Measurements from ENCODE around the gene TECPR1. TPM values are rescaled to one million over a fixed set of nuclear protein-coding genes. Genes with fewer than 3 reads are reported as not detected.

Gene TECPR1
- total and polyA plus RNA-seq, 2 of the 8 experiments (the other 6 are each of a cell fraction or from before 2014, with no cell fraction given) = 1.3 to 11.1 TPM

- H2BK15ac ChIP-seq (ENCODE audit: low read length) = no peak overlapping the region
- no peak overlapping the region for H3K23ac ChIP-seq (ENCODE audit: insufficient read length)
- no peak overlapping the region for H3K9ac ChIP-seq (replicated peaks in 1 of 4; ENCODE audit: extremely low read depth in 1 of 4, low read depth in 3 of 4, low read length in 3 of 4)
- no peaks in the 10 kb centered on the region for H3K27me3 ChIP-seq (replicated peaks in 1 of 4; ENCODE audit: control insufficient read depth in 3 of 4, extremely low read depth in 1 of 4, insufficient read depth in 3 of 4, low read length in 3 of 4)
- no peak overlapping the region for H3K18ac ChIP-seq (ENCODE audit: extremely low read depth, low read length)
- H3K79me2 ChIP-seq (ENCODE audit: control insufficient read depth in 1 of 2, insufficient read depth in 2 of 2, low read length in 2 of 2) = no peaks in the 10 kb centered on the region
- no peak for DNase-seq (ENCODE audit: low read depth in 1 of 2, low spot score in 2 of 2)
- POLR2A ChIA-PET (ENCODE audit: partially characterized antibody) = interaction anchor here (1.3 kb wide), 1 partner anchor 12 kb away, joined by 3 read pairs; no protein-coding TSS in a partner anchor
- H2BK5ac ChIP-seq (ENCODE audit: low read depth, low read length) = no peak overlapping the region; the same call in 1 of the 2 replicates
- H4K91ac ChIP-seq (replicated peaks; ENCODE audit: insufficient read length, low read length) = no peak overlapping the region
- H4K5ac ChIP-seq (ENCODE audit: insufficient read length, low read depth, low read length) = no peak overlapping the region
- peaks cover 0 to 5% (median 3%) of the 10 kb centered on the region in 4 experiments; a peak in 3 of 7 replicates for H3K4me1 ChIP-seq (replicated peaks in 1 of 4; ENCODE audit: control insufficient read depth in 3 of 4, insufficient read depth in 4 of 4, low read length in 3 of 4)
- H3K56ac ChIP-seq (replicated peaks; ENCODE audit: insufficient read length, low read depth, low read length) = no peak overlapping the region
- peaks cover 0 to 15% (median 0%) of the 10 kb centered on the region in 4 experiments; a peak in 4 of 8 replicates for H3K36me3 ChIP-seq (ENCODE audit: control insufficient read depth in 2 of 4, insufficient read depth in 4 of 4, low read length in 3 of 4)
- no peak overlapping the region for H4K8ac ChIP-seq (ENCODE audit: extremely low read depth, insufficient read depth, low read length)
- H3K4me3 ChIP-seq (ENCODE audit: extremely low read depth in 1 of 4, insufficient read depth in 2 of 4, low read depth in 3 of 4, low read length in 4 of 4) = no peak overlapping the region
- CTCF ChIA-PET (ENCODE audit: partially characterized antibody) = no interaction called here
- TF ChIP-seq SIRT6 (IDR thresholded peaks at IDR 0.05; ENCODE audit: low read length) (no peak), TEAD4 (IDR thresholded peaks at IDR 0.05; ENCODE audit: low read depth, low read length) (no peak), MAFK (IDR thresholded peaks at IDR 0.05; ENCODE audit: low read depth, low read length) (no peak), RBBP5 (IDR thresholded peaks at IDR 0.05; ENCODE audit: borderline replicate concordance, low read depth, low read length) (no peak), RNF2 (IDR thresholded peaks at IDR 0.05; ENCODE audit: borderline replicate concordance, low read depth, low read length, missing control alignments, poor library complexity, severe bottlenecking) (no peak), GTF2F1 (IDR thresholded peaks at IDR 0.05; ENCODE audit: borderline replicate concordance, low read depth, low read length) (no peak)
- no peak for FAIRE-seq
- H3K4ac ChIP-seq (replicated peaks; ENCODE audit: insufficient read length, low read depth, low read length) = no peak overlapping the region
- H2BK120ac ChIP-seq (replicated peaks; ENCODE audit: low read depth, low read length) = no peak overlapping the region
- peaks cover 0 to 3% of the 10 kb centered on the region in 2 experiments for H4K20me1 ChIP-seq (replicated peaks in 1 of 2; ENCODE audit: control insufficient read depth in 1 of 2, insufficient read depth in 2 of 2, low read length in 2 of 2)
- no peaks in the 10 kb centered on the region for H3K9me3 ChIP-seq (ENCODE audit: insufficient read depth in 2 of 2, low read depth in 1 of 2, low read length in 1 of 2)
- H3K14ac ChIP-seq (ENCODE audit: insufficient read length) = no peak overlapping the region
- H2BK12ac ChIP-seq (ENCODE audit: low read depth, low read length) = no peak overlapping the region
- H2AFZ ChIP-seq (ENCODE audit: low read length) = no peak overlapping the region
- H2AK5ac ChIP-seq (ENCODE audit: low read depth, low read length) = peak overlapping the region; percentile 13; the same call in 1 of the 2 replicates
- no peak overlapping the region for H2BK20ac ChIP-seq (ENCODE audit: low read length)
- peaks cover 4% of the 10 kb centered on the region; the same call in 1 of the 2 replicates for H3K23me2 ChIP-seq (ENCODE audit: low read depth, low read length)
- no peak overlapping the region; a peak in 1 of 4 replicates for H3K4me2 ChIP-seq (ENCODE audit: insufficient read depth in 1 of 2, low read depth in 2 of 2, low read length in 2 of 2)
- 92% methylated on average over 17 of the region's 17 CpGs; no CpG with 5 or more reads in 1 of the 2 experiments for WGBS, 2 experiments (ENCODE audit: extremely low coverage in 1 of 2, insufficient coverage in 1 of 2, insufficient read length in 1 of 2, insufficient replicate concordance in 2 of 2, low coverage in 1 of 2, low lambda C conversion rate in 2 of 2, missing lambda C conversion rate in 1 of 2)
- no peak overlapping the region for H3K27ac ChIP-seq (ENCODE audit: low read depth, low read length)
- no peaks in the 10 kb centered on the region; the same call in 1 of the 2 replicates for H3K79me1 ChIP-seq (ENCODE audit: low read depth, low read length)
These were observed 42.7 kb downstream of the TECPR1 start for GRCh38 chr7:98209166-98209920.
